NCI-H146 treated with DMSO at 0.1 percent for 48 hours (cell line): ENCODE data around the gene GAS2L3.
"Not testable (repeated sequence)": the region's sequence is repeated elsewhere in the genome, so short reads cannot be mapped to it uniquely, and the experiment has no call there.

Experiments used
- DNase-seq: peaks from one replicate; lab custom pipeline; 2025; ENCODE audit not compliant: unreplicated experiment; lab: John Stamatoyannopoulos, UW

Gene GAS2L3

DNA sequence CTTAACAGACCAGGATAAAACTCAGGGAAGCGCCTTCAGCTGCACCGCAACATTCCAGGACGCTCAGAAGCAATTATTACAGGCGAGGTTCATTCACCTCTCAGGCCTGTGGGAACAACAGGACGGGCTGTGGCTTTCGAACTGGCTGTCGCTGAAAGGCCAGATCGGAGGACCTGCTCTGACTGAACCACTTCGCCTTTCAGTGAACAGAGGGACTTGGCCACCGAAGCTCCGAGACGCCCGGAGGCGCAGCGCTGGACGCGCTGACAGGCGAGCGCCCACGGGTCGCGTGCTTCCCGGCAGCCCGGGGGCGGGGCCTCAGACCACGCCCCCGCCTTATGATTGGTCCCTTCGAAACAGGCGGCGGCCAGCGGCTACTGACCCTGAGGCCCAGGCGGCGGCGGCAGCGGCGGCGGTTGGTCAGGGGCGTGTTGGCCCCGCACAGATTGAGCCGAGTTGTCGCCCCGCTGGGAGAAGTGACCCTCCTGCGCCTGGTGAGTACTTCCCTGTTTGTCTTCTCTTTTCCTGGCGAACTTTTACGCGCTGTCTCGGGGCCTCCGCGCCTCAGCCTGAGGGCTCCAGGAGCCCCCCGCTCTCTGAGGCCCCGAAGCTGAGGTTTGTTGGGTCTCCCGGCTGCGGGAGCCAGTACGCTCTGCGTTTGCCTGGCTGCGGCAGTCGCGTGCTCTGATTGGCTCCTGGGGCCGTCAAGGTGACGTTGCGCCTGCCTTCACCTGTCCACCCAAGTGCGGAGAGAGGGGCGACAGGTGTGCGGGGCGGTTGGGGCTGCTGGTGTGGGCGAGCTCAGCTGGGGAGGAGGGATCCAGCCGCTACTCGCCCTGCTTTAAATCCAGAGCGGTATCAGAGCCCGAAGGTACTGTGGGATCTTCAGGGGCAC lies at the start of gene GAS2L3:
TSS of gene GAS2L3 (plus strand) at position 393 of the 895 bp plus-strand sequence. CDS start 21,221 bp downstream, outside the sequence.
- peak; percentile 88 for DNase-seq

DNA sequence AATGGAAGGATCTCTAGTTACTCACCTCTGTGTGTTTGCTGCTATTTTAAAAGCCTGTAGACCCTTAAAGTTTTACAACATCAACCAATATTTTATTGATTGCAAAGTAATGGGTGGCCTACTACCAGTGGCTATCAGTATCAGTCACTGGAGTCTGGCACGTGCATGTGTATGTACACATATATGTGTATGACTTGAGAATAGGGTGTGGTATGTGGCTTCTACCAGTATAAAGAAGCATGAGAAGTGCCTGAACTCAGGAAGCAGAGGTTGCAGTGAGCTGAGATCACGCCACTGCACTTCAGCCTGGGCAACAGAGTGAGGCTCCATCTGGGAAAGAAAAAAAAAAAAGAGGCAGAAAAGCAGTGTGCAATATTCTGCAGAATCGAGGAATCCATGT lies 45.5 kb upstream of the GAS2L3 start:
- no peak for DNase-seq

DNA sequence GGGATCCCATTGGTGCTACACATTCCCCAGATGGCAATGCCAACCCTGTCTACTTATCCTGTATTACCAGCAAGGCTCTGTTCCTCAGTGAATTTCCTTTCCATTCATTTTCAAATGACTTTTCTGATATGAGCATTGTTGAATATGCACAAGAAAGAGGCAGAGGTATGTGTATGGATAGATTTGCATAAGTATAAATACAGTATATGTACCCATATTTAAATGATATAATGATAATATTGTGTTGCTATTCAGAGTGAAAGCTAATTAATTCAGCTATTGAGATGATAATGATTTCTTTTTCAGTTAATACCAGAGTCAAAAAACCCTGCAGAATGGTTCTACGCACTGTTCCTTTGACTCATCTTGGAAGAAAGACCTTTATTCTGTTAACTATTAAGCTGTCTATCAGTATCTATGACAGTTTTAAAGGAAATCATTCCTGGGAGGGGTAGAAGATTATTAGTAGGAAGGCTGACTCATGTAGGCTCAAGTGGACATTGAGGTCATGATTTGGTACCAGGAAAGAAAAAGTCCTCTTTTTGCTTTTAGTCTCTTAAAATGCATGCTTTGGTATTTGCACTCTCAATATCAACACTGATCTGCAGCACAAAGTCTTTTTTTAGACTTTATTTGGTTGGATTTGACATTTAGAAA lies 44.9 kb upstream of the GAS2L3 start:
- DNase-seq = no peak

DNA sequence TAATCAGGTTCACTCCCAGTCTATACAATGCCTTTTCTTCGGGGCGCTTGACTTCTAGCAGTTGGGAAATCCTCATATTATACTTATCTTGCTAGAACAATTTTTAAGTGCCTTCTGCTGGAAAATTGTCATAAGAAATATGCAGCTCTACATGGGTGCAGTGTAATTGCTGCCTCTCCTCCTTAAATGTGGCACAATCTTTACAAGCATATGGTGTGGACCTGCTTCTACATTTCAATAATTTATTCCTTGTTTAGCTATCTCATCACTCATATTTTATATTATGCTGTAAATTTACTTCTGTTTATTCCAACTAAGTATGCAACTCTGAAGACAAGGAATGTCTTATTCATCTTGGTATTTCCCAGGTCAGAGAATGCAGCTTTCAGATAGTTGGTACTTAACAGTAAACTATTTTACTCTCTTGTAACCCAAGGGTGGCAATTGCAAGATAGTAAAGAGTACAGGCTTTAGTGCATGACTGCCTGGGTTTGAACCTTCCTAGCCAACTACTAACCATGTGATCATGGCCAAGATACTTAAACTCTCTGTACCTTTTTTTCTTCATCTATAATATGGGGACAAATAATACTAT lies 43.6 kb upstream of the GAS2L3 start:
- no peak for DNase-seq

DNA sequence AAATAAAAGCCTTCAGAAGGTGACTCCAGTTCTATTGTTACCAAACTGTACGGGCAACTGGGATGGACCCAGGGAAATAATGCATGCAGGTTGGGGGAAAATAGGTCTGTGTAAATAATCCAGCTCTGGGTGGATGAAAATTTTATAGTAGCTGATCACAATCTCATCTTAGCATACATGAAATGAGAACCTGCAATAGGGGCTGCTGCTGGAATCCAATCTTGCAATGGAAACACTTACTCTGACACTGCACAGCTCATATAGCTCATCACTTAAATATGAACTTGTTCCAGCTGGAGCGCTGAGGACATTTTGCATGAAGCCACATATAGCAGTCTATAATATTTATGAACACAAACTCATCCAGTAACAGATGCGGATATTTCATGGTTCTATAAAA lies 40.1 kb upstream of the GAS2L3 start:
- no peak for DNase-seq

DNA sequence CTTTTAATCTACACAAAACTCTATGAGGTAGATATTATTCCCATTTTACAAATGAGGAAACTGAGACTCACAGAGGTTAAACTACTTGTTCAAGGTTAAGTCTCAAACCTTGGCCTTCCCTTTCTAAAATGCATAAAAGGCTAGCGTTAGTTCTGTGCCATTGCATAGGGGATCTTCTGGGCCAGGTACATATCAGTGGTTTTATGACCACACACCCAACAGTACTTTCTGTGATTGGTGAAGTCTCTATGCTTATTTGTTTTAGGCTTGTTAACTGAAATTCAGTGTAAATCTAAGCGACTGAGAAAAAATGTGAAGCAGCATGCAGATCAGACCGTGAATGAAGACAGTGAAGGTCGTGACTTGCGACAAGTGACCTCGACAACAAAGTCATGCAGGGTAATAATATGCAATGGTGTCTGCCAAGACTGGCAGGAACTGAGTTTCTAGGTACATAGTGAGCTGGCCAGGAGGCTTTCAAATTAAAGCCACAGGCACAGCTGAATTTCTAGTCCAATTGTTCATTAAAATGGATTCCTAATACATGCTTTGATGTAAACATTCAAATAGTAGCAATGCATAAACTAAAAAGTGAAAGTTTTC lies 38.8 kb upstream of the GAS2L3 start:
- DNase-seq = no peak

DNA sequence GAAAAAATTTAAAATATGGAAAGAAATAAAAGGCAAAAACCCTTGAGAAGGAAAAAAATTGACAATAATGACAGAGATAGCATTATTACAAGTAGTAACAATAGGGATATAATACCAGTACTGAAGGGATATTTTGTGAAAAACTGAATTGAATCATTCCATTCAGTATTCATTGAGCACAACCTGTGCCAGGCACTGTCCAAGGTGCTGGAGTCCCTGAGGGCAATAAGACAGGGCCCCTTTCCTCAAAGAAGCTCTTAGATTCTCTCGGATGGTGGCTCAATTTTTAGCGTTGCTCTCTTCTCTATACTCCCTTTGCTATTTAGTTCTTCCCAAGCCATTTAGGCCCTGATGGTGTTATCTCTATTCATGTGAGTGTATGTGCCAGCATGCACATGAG lies 34.3 kb upstream of the GAS2L3 start:
- no peak for DNase-seq

DNA sequence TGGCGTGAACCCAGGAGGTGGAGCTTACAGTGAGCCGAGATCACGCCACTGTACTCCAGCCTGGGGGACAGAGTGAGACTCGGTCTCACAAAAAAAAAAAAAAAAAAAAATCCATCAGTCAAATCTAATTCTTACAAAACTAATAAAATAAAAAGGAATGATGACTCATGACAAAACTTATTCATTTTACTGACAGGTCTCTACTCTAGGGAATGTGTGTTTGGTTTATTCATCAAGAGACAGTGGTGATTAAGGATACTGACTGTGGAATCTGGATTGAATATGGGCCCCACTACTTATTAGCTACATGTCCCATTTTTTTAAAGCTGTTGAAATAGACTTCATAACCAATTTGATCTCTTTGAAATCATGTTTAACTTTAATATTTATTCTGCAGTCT lies 29.3 kb upstream of the GAS2L3 start:
- no peak for DNase-seq

DNA sequence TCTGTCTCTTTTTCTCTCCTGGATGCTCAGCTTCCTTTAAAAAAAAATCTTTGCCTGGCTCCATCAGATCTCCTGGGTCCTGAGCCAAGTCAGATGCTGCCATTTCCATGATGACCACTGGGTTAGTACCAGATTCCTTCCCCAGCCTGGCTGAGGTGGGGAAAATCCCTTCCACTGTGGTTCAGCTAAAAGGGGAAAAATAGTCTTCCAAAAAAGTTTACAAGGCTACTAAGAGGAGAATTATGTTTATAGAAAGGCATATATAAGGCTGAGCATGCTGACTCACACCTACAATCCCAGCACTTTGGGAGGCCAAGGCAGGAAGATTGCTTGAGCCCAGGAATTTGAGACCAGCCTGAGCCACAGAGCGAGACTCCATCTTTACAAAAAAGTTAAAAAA lies 28.4 kb upstream of the GAS2L3 start:
- DNase-seq = no peak

DNA sequence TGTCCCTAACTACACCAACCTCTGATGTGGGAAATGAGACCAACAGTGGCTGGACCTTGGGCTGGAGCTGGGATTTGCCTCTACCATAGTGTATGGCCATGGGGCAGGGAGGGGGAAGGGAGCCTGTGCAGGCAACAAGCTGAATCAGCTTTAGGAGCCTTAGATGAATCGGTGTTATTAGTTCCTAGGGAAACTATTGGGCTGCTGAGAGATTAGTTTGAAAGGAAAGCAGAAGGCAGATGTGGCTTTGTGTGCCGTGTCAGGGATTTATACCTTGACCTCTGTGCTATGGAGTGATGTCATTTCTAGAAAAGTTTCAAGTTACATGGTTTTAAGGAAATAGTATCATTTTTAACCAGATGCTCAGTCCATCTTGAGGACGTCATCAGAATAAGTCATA lies 19.5 kb upstream of the GAS2L3 start:
- DNase-seq = no peak

DNA sequence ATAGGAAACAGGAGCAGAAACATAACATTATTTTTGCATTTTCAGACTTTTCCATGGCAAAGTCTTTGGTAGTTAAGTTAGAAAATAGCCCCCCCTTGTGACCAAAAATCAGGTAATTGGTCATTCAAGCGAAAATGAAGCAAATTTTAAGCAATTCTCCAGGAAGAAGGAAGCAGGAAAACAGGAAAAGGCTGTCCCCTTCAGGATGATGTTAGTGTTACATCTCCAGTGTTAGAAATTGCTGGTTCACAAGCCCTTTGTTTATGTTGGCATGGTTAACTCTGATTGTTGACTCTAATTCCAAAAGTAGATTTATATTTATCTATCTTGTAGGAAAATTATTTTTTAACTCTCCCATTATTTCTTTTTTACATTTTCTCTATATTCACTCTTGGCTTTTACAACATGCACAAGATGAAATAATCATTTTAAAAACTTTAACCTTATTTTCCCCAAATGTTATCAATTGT lies 18.8 kb upstream of the GAS2L3 start:
- peak; percentile 78 for DNase-seq

DNA sequence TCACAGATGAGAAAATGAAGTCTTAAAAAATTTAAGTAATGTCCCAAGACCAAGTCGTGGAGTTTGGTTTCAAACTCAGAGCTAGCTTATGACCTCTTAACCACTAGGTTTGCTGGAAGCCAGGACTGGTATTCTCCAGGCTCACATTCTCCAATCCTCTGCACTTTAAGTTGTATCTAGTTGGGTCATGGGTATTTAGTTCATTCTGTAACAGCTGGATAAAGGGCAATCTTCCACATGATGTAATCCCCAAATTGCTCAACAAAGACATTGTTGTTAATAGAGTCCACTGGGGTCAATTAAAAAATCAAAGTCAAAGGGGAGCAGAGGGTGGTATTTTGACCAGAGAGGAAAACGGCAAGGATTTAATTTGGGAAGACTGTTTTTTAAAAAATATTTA lies 17.8 kb upstream of the GAS2L3 start:
- no peak for DNase-seq

DNA sequence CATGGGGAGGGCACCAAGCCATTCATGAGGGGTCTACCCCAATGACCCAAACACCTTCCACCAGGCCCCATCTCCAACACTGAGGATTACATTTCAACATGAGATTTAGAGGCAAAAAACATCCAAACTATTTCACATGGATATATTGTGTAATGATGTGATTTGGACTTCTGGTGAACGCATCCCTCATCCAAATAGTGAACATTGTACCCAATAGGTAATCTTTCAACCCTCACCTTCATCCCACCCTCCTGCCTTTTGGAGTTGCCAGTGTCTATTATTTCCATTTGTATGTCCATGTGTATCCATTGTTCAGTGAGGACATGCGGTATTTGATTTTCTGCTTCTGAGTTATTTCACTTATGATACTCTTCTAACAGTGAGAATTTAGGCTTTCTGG lies 16.1 kb upstream of the GAS2L3 start:
- DNase-seq = no peak

DNA sequence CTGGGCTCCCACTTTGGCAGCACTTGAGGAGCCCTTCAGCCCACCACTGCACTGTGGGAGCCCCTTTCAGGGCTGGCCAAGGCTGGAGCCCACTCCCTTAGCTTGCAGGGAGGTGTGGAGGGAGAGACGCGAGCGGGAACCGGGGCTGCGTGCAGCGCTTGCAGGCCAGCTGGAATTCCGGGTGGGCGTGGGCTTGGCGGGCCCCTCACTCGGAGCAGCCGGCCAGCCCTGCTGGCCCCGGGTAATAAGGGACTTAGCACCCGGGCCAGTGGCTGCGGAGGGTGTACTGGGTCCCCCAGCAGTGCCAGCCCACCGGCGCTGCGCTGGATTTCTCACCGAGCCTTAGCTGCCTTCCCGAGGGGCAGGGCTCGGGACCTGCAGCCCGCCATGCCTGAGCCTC lies 14.2 kb upstream of the GAS2L3 start:
- not testable (repeated sequence) for DNase-seq

DNA sequence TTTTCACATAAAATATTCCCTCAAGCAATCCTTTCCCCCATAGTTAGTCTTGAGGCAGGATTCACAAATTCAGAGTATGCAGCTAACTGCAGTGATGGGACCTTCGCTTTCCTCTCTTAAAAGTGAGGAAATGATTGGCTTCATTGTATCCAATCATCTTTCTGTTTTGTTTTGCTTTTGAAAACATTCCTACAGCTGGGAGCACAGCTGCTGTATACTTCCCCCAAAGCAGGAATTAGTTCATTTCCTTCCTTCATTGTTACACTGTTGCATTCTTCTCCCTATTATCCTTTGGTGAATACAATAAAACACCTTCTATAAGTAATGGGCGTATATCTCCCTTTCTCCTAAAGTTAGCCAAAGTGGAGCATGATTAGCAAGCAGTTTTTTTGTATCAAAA lies 9.4 kb upstream of the GAS2L3 start:
- DNase-seq = no peak

DNA sequence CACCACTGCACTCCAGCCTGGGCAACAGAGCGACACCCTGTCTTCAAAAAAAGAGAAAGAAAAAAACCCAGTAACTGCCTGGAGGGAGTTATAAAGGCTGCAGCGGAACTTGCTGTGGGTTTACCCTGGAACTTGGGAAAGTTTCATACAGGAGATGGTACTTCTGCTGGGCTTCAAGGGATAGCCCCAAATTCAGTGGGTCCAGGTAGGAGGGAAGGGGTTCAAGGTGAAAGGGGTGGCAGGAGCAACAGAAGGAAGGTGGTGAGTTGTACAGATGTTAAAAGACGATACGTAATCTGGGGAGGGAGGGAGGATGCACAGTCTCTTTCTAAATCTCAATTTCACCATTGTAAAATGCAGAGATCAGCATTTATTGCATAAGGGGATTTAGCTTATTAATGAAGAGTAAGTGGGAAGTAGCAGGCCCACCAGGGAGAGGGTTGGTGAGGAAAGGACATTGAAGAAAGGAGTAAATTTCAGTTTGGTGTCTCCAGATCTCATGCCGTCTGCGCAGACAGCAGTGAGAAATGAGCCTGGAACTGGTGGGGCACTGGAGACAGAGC lies 8.5 kb upstream of the GAS2L3 start:
- no peak for DNase-seq

DNA sequence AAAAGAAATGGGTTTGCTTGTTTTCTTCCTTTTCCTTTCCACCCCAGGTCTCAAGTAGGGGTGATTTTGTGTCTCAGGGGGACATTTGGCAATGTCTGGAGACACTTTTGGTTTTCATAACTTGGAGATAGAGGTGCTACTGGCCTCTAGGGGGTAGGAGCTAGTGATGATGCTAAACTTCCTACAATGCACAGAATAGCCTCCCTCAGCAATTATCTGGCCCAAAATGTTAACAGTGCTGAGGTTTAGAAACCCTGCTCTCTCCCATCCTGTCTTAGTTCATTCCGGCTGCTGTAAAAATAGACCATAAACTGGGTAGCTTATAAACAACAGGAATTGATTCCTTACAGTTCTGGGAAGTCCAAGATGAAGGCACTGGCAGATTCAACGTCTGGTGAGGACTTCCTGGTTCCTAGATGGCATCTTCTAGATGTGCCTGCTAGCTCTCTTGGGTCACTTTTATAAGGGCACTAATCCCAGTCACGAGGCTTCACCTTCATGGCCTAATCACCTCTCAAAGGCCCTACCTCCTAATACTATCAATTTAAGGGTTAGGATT lies 7.4 kb upstream of the GAS2L3 start:
- DNase-seq = no peak

DNA sequence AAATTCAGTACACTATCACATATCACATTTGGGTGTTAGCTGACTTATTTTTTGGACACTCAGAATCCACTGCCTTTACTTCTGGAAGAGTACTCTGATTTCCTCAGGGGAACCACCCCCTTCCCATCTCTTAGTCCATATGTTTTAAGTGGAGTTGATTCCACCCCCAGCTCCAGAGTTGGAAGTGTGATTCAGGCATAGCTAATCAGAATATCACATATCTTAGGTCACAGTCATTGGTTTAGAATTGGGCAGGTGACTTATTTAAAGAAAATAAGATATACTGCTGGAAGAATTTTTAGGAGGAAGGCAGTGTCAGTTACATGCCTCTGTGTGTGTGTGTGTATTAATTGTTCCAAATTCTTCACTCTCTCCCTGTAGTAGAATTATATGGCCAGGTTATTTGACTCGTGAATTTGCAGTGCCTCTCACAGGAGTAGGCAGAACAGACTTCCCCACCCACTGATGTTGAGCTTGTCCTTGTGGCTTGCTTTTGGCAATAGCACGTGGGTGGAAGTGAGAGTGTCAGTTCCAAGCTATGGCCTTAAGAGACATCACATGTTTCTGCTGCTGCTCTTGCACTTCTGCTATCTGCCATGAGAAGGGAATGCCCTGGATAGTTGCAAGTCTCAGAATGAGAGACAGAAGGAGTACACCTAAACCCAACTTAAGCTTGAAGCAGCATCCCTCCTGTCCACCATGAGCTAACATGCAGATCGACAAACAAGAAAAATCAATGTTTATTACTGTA lies 6.4 kb upstream of the GAS2L3 start:
- no peak for DNase-seq

DNA sequence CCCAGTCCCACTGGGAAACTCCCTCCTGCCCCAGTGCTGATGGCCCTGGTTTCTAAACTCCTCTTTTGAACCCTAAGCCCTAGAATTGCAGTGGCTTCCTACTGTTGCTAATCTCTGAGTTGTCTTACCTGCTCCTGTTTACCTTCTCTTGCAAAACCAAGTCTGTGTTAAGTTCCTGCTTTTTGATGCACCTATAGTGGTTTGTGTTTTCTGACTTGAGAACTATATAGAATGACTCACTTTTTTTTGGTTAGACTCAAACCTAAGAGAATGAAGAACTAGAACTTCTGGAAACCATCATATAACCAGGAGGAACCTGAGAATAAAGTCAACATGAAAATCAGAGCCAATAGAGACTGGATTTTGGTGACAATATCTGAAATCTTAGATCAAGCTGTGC lies 5.5 kb upstream of the GAS2L3 start:
- no peak for DNase-seq

DNA sequence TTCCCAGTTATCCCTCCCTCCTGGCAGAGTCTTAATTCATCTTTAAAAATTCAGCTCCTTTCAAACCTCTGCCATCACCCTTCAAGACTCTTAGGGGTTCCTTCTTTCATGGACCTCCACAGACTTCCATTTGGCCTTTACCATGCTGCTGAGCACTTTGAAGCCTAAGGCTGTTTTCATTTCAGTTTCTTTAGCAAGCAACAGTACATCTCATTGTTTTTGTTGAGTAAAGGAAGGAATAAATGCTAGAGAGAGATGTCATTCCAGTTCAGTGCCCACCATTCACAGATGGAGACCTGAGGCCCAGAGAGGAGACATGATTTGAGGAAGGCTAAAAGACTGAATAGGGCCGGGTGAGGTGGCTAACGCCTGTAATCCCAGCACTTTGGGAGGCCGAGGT lies 1.3 kb upstream of the GAS2L3 start:
- no peak for DNase-seq
